Cardiac fibroblast (primary cell): Measurements from ENCODE around the gene PMPCA.

Source experiments
- DNase-seq, 2 donors: peaks; one replicate each; pipeline versions ENCODE4 v3.0.0 to v3.0.0-alpha.2; 2010; ENCODE audit warnings: low read depth in 2 of 2
- H3K4me3 ChIP-seq, 2 donors: replicated peaks in 1 of 2; 1 replicate in 1 of 2; 2 replicates in 1 of 2; pipeline ENCODE4 v1.5.1; 2011; ENCODE audit warnings: low read depth in 2 of 2, low read length in 2 of 2, mild to moderate bottlenecking in 2 of 2, moderate library complexity in 1 of 2
- TF ChIP-seq, protein P1 (sequence below): IDR thresholded peaks from one replicate; pipeline ENCODE4 v1.5.1; 2011; ENCODE audit warnings: low read depth, mild to moderate bottlenecking, low read length, inconsistent platforms

PMPCA gene

GRCh38 chr9:136379401-136379800 lies 31.1 kb upstream of the PMPCA start:
- DNase-seq, result no peak
- H3K4me3 ChIP-seq, result no peak overlapping the region
- TF ChIP-seq, protein P1, sequence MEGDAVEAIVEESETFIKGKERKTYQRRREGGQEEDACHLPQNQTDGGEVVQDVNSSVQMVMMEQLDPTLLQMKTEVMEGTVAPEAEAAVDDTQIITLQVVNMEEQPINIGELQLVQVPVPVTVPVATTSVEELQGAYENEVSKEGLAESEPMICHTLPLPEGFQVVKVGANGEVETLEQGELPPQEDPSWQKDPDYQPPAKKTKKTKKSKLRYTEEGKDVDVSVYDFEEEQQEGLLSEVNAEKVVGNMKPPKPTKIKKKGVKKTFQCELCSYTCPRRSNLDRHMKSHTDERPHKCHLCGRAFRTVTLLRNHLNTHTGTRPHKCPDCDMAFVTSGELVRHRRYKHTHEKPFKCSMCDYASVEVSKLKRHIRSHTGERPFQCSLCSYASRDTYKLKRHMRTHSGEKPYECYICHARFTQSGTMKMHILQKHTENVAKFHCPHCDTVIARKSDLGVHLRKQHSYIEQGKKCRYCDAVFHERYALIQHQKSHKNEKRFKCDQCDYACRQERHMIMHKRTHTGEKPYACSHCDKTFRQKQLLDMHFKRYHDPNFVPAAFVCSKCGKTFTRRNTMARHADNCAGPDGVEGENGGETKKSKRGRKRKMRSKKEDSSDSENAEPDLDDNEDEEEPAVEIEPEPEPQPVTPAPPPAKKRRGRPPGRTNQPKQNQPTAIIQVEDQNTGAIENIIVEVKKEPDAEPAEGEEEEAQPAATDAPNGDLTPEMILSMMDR, result no peak

DNA sequence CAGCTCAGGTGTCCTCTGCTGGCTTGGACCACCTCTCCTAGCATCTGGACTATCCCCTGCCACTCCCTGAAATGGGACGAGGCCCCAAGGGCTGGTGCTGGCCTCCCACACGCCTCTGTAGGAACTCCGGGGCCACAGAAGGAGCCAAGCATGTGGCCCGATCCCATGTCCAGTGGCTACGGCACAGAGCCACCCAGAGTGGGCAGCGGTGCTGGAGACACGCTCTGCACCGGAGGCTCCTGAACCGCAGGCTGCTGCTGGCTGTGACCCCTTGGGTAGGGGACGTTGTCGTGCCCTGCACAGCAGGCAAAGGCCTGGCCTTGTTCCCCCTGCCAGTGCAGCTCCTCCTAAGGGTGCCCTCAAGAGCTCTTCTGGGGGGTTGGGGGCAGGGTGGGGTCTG lies 30.6 kb upstream of the PMPCA start:
- no peak for DNase-seq
- TF ChIP-seq, protein P1, result no peak
- no peak overlapping the region for H3K4me3 ChIP-seq

DNA sequence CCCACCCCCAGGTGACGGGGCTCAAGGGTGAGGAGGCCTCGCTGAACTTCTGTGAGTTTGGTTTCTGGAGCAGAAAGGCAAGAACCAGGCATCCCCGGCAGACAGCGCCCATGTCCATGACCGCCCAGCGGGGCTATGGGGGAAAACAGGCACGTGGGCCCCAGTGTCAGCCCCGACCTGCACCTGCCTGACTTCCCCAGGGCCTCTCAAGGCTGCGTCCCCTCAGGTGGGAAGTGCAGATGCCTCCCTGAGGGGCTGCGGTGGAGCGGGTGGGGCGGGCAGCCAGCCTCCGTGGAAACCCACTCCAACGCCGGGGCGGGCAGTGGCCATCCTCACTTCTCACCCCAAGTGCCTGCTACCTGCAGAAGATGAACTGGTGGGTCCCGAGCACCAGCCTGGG lies 30.1 kb upstream of the PMPCA start:
- DNase-seq, result no peak
- TF ChIP-seq, protein P1, result no peak
- H3K4me3 ChIP-seq, result no peak overlapping the region

DNA sequence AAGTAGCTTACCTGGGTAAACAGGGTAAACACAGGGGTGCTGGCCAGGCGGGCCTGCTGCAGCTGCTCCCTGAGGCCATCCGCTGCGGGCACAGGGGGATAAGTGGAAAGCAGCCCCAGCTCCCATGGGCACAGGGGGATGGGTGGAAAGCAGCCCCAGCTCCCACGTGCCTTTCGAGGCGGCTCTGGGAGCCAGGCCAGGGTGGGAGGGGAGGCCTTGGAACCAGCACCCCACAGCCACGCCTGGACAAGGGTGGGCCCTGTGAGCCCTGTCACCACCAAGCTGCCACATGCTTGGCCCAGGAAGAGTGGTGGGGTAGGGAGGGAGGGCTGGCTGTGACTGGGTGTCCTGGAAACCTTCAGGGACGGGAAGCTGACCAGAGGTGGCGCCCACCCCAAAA lies 29.1 kb upstream of the PMPCA start:
- no peak for DNase-seq
- TF ChIP-seq, protein P1, result no peak

GRCh38 chr9:136381966-136382513 lies 28.4 kb upstream of the PMPCA start:
- no peak for DNase-seq
- H3K4me3 ChIP-seq, result no peak overlapping the region
- TF ChIP-seq, protein P1, result no peak

More for the DNA sequence above, 29.1 kb upstream of the PMPCA start:
- H3K4me3 ChIP-seq, result no peak overlapping the region

GRCh38 chr9:136383436-136383835 lies 27.0 kb upstream of the PMPCA start:
- TF ChIP-seq, protein P1, result no peak

GRCh38 chr9:136385015-136385414 lies 25.4 kb upstream of the PMPCA start:
- no peak for DNase-seq
- no peak overlapping the region for H3K4me3 ChIP-seq
- TF ChIP-seq, protein P1, result no peak

More at GRCh38 chr9:136383436-136383835, 27.0 kb upstream of the PMPCA start:
- DNase-seq, result no peak
- no peak overlapping the region for H3K4me3 ChIP-seq
